Loucy (cell line): ENCODE measurements around the gene PRDM11.

Experiments used
- CTCF ChIP-seq: fragments of 200-600 bp; sonication (generic); conservative IDR thresholded peaks from 2 replicates; pipeline ENCODE4 v1.5.1; 2014; ENCODE audit warnings: mild to moderate bottlenecking, antibody characterized with exemption, low read length
- EZH2phosphoT487 ChIP-seq: fragments of 200-600 bp; IDR thresholded peaks from 2 replicates; pipeline ENCODE4 v1.6.1; 2018; ENCODE audit warnings: antibody characterized with exemption, mild to moderate bottlenecking, moderate library complexity, borderline replicate concordance

GRCh38 chr11:45266676-45267020, 120.2 kb downstream of the PRDM11 start:
- TF ChIP-seq CTCF = no peak
- TF ChIP-seq EZH2phosphoT487 = no peak
